ENCODE results near the gene CSNK2A1.
A peak's percentile ranks its signal among the peaks of the same experiment; 100 is the strongest.

GRCh38 chr20:431012-431904, 112.3 kb downstream of the CSNK2A1 start:
- TF ChIP-seq CTCF (IDR thresholded peaks at IDR 0.05) (peak; percentile 28 to 74 (median 66)), POLR2A (IDR thresholded peaks at IDR 0.05) (no peak)

Measured in adrenal gland (tissue), 5 donors.